Spleen (tissue), 11 donors: ENCODE results near the gene TRPV5. TPM values are rescaled to one million over a fixed set of nuclear protein-coding genes. Genes with fewer than 3 reads are reported as not detected.

ENCODE experiments used
- DNase-seq: peaks from one replicate; pipeline ENCODE4 v3.0.0-alpha.2; 2020
- H3K27ac ChIP-seq, 8 donors: fragments of 200-600 bp; sonication (generic) in 7 of 8; 1 replicate in 4 of 8; 2 replicates in 4 of 8; pipeline versions ENCODE4 v1.5.0 to v1.8.0; 2016 to 2021; ENCODE audit warnings: inconsistent platforms in 4 of 8, mild to moderate bottlenecking in 4 of 8, moderate library complexity in 1 of 8
- H3K27me3 ChIP-seq, 7 donors: fragments of 200-600 bp; sonication (generic) in 6 of 7; replicated peaks in 1 of 7; 1 replicate in 4 of 7; 2 replicates in 3 of 7; pipeline versions ENCODE4 v1.5.0 to v1.8.0; 2016 to 2021; ENCODE audit warnings: inconsistent platforms in 3 of 7, mild to moderate bottlenecking in 1 of 7
- H3K36me3 ChIP-seq, 6 donors: fragments of 200-600 bp; sonication (generic) in 5 of 6; 1 replicate in 4 of 6; 2 replicates in 2 of 6; pipeline versions ENCODE4 v1.5.0 to v1.8.0; 2016 to 2021; ENCODE audit warnings: inconsistent platforms in 2 of 6
- H3K4me1 ChIP-seq, 6 donors: fragments of 200-600 bp; sonication (generic) in 5 of 6; 1 replicate in 3 of 6; 2 replicates in 3 of 6; pipeline versions ENCODE4 v1.5.0 to v1.8.0; 2016 to 2021; ENCODE audit warnings: inconsistent platforms in 3 of 6
- H3K4me3 ChIP-seq, 8 donors: fragments of 200-600 bp; sonication (generic) in 7 of 8; 1 replicate in 4 of 8; 2 replicates in 4 of 8; pipeline versions ENCODE4 v1.5.0 to v1.8.0; 2016 to 2021; ENCODE audit warnings: inconsistent platforms in 4 of 8, mild to moderate bottlenecking in 4 of 8, moderate library complexity in 2 of 8
- H3K9me3 ChIP-seq, 8 donors: fragments of 200-600 bp; sonication (generic) in 7 of 8; 1 replicate in 4 of 8; 2 replicates in 4 of 8; pipeline versions ENCODE4 v1.5.0 to v1.8.0; 2016 to 2021; ENCODE audit warnings: inconsistent platforms in 4 of 8
- POLR2A ChIP-seq, 3 donors: fragments of 450-650 bp; IDR thresholded peaks; one replicate each; pipeline ENCODE4 v1.5.1; 2017; ENCODE audit warnings: antibody characterized with exemption in 3 of 3, mild to moderate bottlenecking in 1 of 3
- POLR2AphosphoS5 ChIP-seq, 3 donors: sonication (generic); formaldehyde crosslinking; IDR thresholded peaks; one replicate each; pipeline ENCODE4 v1.5.1; 2017; ENCODE audit warnings: antibody characterized with exemption in 3 of 3
- WGBS, 5 donors: extraction: QIAGEN DNeasy Blood & Tissue Kit in 3 of 5; methylation state at CpG; one replicate each; pipeline versions ENCODE4 v1.1.5 to v1.1.7; 2013 to 2018; 5-methylcytosine and 5-hydroxymethylcytosine counted together
- intact Hi-C: fragments of 100-400 bp; cut with DNase I; formaldehyde crosslinking; loops from one replicate; pipeline ENCODE4 v1.15.0; 2023; ENCODE audit warnings: low total_unique reads
- polyA plus RNA-seq, 3 donors: library from polyadenylated mRNA; stranded (reverse); fragments of 200-250 nt; gene quantifications; one replicate each; pipeline ENCODE4 v1.2.1, GENCODE V29; 2013
- total RNA-seq, 7 donors: library from RNA; depleted of rRNA in 3 of 7; stranded (reverse); fragments of >200 nt in 3 of 7; fragmentation: NEBNext Ultra II Directional in 4 of 7; extraction: Animal tissue kit (Norgen Biotek cat#: 25700) in 4 of 7; gene quantifications; one replicate each; pipeline versions ENCODE4 v1.1.0 to v1.2.1, GENCODE V29; 2016 to 2021
- TF ChIP-seq, protein P1 (sequence below), 11 experiments: fragments of 200-600 bp in 7 of 11; fragments of 450-650 bp in 4 of 11; sonication (generic) in 4 of 11; IDR thresholded peaks in 8 of 11; conservative IDR thresholded peaks in 3 of 11; 1 replicate in 7 of 11; 2 replicates in 4 of 11; pipeline versions ENCODE4 v1.4.0 to v1.8.0; 2016 to 2021; ENCODE audit warnings: antibody characterized with exemption in 11 of 11, inconsistent platforms in 4 of 11, mild to moderate bottlenecking in 1 of 11
- donor health status: healthy with polysubstance abuse.
- donor health status: DM: no; HTN: no; CAD: no; lungs with moderate emphysema.
- donor health status: DM: no; HTN: no; CAD: no.
- donor health status: Bipolar disorder and iron deficiency.
- donor health status: healthy.
- donor health status: DM: no; HTN: no; CAD: no.
- donor health status: DM: yes; HTN: yes; CAD: no.

TRPV5 gene
- total and polyA plus RNA-seq, 10 donors = 0.02 to 0.20 (median 0.03) TPM; not detected in 7

DNA sequence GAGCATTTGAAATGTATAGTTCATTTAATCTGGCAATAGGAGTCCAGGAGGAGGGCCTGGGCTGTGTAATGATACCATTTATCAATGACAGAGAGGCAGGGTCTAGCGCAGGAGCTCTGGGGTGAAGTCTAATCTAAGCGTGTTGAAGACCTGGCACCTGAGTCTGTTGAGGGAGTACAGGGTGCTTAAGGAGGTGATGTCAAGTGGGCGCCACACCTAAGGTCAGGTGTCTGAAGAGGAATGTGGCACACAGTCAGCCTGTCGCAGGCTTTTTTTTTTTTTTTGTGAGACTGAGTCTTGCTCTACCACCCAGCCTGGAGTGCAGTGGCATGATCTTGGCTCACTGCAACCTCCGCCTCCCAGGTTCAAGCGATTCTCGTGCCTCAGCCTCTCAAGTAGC lies 8.0 kb upstream of the TRPV5 start:
- 85 to 92% (median 88%) methylated on average over 7 of the region's 7 CpGs for WGBS, 5 donors
- H3K36me3 ChIP-seq = no peaks in the 10 kb centered on the region
- H3K9me3 ChIP-seq = no peaks in the 10 kb centered on the region
- no peak overlapping the region for H3K4me3 ChIP-seq
- peaks cover 0 to 13% (median 0%) of the 10 kb centered on the region in 6 donors for H3K4me1 ChIP-seq
- H3K27me3 ChIP-seq = peaks cover 0 to 4% (median 0%) of the 10 kb centered on the region in 7 donors
- no peak overlapping the region for H3K27ac ChIP-seq
- intact Hi-C loops = no loop called here
- TF ChIP-seq, protein P1, sequence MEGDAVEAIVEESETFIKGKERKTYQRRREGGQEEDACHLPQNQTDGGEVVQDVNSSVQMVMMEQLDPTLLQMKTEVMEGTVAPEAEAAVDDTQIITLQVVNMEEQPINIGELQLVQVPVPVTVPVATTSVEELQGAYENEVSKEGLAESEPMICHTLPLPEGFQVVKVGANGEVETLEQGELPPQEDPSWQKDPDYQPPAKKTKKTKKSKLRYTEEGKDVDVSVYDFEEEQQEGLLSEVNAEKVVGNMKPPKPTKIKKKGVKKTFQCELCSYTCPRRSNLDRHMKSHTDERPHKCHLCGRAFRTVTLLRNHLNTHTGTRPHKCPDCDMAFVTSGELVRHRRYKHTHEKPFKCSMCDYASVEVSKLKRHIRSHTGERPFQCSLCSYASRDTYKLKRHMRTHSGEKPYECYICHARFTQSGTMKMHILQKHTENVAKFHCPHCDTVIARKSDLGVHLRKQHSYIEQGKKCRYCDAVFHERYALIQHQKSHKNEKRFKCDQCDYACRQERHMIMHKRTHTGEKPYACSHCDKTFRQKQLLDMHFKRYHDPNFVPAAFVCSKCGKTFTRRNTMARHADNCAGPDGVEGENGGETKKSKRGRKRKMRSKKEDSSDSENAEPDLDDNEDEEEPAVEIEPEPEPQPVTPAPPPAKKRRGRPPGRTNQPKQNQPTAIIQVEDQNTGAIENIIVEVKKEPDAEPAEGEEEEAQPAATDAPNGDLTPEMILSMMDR (IDR thresholded peaks at IDR 0.05 in 8 of 11, conservative IDR thresholded peaks at IDR 0.05 in 3 of 11) = no peak
- TF ChIP-seq POLR2A (IDR thresholded peaks at IDR 0.05) = no peak
- no peak for TF ChIP-seq POLR2AphosphoS5 (IDR thresholded peaks at IDR 0.05)
- DNase-seq = no peak

GRCh38 chr7:142940966-142941535 lies 7.5 kb upstream of the TRPV5 start:
- 52 to 68% (median 60%) methylated on average over 10 of the region's 10 CpGs for WGBS, 5 donors
- intact Hi-C loops = no loop called here
- no peak for DNase-seq
- no peak overlapping the region for H3K27ac ChIP-seq
- no peaks in the 10 kb centered on the region for H3K9me3 ChIP-seq
- no peak overlapping the region for H3K4me3 ChIP-seq
- H3K27me3 ChIP-seq = peaks cover 0 to 8% (median 0%) of the 10 kb centered on the region in 7 donors
- H3K36me3 ChIP-seq = no peaks in the 10 kb centered on the region
- TF ChIP-seq, protein P1 (IDR thresholded peaks at IDR 0.05 in 8 of 11, conservative IDR thresholded peaks at IDR 0.05 in 3 of 11) = no peak
- no peak for TF ChIP-seq POLR2A (IDR thresholded peaks at IDR 0.05)
- TF ChIP-seq POLR2AphosphoS5 (IDR thresholded peaks at IDR 0.05) = no peak
- peaks cover 0 to 13% (median 0%) of the 10 kb centered on the region in 6 donors for H3K4me1 ChIP-seq

DNA sequence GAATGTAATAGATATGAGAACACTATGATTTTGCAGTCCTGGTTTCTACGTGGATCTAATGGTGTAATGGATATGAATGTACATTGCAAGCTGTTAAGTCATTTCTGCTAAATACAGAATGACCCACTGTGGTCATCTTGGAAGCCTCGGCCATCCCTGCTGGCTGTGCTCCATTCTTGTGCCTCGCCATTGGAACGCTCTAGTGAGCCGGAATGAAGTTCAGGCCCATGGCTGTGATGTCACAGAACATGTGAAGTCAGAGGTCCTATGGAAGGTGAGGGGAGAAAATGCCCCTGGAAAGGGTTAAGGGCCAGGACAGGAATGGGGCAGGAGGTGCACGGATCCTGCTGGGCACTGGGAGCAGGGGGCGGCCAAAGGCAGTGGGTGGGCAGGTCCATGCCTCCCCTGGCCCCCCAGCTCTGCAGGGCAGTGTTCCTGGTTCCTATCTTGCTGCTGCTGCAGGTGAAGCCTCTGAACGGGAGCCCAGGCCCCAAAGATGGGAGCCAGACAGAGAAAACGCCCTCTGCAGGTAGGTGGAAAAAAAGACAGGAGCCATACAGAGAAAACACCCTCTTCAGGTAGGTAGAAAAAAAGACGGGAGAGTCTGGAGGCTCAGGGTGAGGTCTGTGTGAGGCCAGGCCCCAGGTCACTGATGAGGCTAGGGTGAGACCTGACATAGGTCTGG lies 5.8 kb upstream of the TRPV5 start, which contains the start of gene LLCFC1:
Gene LLCFC1, plus strand, starts transcription at position 259 of the 685 bp plus-strand sequence. Its CDS starts 138 bp downstream, at position 397.
- Histone ChIP-seq H3K9me3 (no peaks in the 10 kb centered on the region), H3K4me1 (peaks cover 0 to 13% (median 0%) of the 10 kb centered on the region in 6 donors), H3K4me3 (no peak within 1 kb of the TSS), H3K27me3 (peaks cover 0 to 10% (median 0%) of the 10 kb centered on the region in 7 donors), H3K27ac (peak within 1 kb of the TSS in 1 of 8 donors; percentile 38), H3K36me3 (no peaks in the 10 kb centered on the region)
- intact Hi-C loops = no loop called here
- DNase-seq = no peak
- TF ChIP-seq POLR2A (IDR thresholded peaks at IDR 0.05) (no peak), POLR2AphosphoS5 (IDR thresholded peaks at IDR 0.05) (no peak)
- TF ChIP-seq, protein P1 (IDR thresholded peaks at IDR 0.05 in 8 of 11, conservative IDR thresholded peaks at IDR 0.05 in 3 of 11) = peak in 1 of 11 experiments; percentile 21
- 76 to 91% (median 83%) methylated on average over 10 of the region's 10 CpGs for WGBS, 5 donors

DNA sequence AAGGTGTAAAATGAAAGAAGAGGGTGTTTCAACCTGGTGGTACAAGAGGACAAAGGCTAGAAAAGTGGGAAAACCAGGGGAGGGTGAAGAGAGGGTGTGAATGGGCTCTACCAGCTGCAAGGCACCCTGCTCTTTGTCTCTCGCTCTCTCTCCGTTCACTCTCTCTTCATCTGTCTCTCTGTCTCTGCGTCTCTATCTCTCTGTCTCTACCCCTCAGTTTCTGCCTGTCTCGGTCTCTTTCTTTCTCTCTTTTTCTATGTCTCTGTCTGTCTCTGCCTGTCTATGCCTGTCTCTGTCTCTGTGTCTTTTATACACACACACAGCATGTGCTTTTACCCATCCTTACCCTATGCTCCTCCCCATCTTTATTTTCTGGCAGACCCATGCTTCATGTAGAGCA lies 5.1 kb upstream of the TRPV5 start:
- TF ChIP-seq POLR2A (IDR thresholded peaks at IDR 0.05) = no peak
- no peak for TF ChIP-seq POLR2AphosphoS5 (IDR thresholded peaks at IDR 0.05)
- DNase-seq = no peak
- H3K4me1 ChIP-seq = peaks cover 0 to 13% (median 0%) of the 10 kb centered on the region in 6 donors
- intact Hi-C loops = no loop called here
- no peak overlapping the region for H3K4me3 ChIP-seq
- H3K9me3 ChIP-seq = no peaks in the 10 kb centered on the region
- H3K27me3 ChIP-seq = peaks cover 0 to 10% (median 0%) of the 10 kb centered on the region in 7 donors
- no peak overlapping the region for H3K27ac ChIP-seq
- WGBS, 5 donors = 90 to 98% (median 93%) methylated on average over 4 of the region's 4 CpGs
- H3K36me3 ChIP-seq = no peaks in the 10 kb centered on the region
